HG02870 (cell line): Measurements from ENCODE around the gene ACTN4.
"Not testable (repeated sequence)": the region's sequence is repeated elsewhere in the genome, so short reads cannot be mapped to it uniquely, and the experiment has no call there.

Experiments used
- ATAC-seq: cut with Tn5 transposase; IDR thresholded peaks from one replicate; pipeline ENCODE4 v1.9.1; 2021; ENCODE audit warnings: mild to moderate bottlenecking, moderate library complexity; ENCODE audit not compliant: unreplicated experiment

The ACTN4 gene

GRCh38 chr19:38734426-38735256 lies 87.2 kb downstream of the ACTN4 start:
- no peak for ATAC-seq

DNA sequence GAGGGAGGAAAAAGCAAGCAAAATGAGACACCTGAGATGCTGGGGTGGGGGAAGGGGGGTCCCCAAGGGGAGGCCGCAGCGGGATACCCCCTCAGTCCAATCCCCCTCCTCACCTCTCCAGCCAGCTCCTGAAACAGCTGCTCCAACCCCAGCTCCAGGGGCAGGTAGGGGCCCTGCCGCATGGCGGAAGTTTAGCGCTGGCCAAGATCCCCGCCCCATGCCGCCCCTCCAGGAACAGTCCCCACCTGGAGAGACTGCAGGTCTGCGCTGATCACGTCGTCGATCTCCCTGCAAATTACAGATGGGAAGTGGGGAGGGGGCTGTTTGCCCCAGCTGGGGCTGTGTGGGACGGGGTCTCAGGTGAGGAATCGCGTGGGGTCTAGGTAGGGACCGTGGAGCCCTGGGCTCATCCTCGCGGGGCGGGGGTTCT lies 87.8 kb downstream of the ACTN4 start:
- ATAC-seq, result no peak

GRCh38 chr19:38736036-38736412 lies 88.6 kb downstream of the ACTN4 start:
- no peak for ATAC-seq

DNA sequence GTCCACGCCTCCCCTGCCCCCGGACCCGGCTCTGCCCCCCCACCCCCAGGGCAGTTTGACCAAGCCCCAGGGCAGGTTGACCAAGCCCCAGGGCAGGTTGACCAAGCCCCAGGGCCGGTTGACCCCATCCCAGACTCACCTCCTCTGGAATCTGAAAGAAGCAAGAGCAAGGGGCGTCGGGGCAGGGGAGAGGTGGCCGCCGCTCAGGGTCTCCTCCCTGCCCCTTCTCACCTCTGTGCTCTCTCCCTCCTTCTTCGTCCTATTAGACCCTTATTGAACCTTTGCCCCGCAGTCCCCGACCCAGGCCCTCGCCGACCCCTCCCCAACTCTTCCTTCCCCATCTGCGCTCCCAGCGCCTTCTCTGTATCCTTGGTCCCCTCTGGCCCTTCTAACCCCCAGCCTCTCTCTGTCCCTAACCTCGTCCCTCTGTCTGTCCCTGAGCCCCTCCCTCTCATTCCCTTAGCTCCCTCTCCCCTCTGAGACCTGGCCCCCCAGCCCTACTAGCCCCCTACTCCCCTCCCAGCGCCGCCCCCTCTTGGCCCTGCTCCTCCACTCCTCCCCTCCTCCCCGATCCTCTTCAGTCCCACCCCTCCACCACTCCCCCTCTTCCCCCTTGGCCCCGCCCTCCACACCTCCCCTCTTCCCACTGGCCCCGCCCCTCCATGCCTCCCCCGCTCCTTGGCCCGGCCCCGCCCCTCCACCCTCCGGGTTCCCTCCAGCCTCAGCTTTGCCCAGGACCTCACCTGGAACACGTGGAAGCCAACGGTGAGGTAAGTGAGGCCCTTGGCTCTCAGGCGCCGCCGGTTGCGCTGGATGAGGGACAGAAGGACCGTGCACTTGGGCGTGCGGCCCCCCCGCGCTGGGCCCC lies 89.2 kb downstream of the ACTN4 start:
- no peak for ATAC-seq

DNA sequence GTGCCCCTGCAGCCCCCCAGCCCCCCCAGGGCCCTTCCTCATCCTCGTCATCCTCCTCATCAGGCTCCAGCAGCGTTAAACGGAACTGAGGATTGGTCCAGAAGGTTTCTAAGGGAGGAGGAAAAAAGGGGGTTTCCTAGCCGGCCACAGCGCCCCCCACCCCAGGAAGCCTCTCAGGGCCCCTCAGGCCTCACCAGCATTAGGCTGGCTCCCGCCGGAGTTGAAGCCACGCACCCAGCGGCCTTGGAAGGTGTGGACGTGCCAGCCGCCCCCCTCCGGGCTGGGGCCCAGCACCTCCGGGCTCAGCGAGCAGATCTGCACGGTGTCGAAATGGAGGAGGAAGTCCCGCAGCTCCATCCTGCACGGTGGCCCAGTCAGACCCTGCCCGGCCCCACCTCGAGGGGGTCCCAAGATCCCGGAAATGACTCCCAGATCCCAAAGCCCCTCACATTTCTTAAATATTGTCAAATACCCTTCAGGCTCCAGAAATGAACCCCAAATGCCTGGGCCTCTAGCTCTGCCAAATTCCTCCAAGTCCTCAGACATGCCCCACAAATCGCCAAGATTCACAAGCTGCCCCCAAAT lies 89.9 kb downstream of the ACTN4 start:
- no peak for ATAC-seq

- ATAC-seq, result no peak
Observed at GRCh38 chr19:38737921-38738737, 90.7 kb downstream of the ACTN4 start.

DNA sequence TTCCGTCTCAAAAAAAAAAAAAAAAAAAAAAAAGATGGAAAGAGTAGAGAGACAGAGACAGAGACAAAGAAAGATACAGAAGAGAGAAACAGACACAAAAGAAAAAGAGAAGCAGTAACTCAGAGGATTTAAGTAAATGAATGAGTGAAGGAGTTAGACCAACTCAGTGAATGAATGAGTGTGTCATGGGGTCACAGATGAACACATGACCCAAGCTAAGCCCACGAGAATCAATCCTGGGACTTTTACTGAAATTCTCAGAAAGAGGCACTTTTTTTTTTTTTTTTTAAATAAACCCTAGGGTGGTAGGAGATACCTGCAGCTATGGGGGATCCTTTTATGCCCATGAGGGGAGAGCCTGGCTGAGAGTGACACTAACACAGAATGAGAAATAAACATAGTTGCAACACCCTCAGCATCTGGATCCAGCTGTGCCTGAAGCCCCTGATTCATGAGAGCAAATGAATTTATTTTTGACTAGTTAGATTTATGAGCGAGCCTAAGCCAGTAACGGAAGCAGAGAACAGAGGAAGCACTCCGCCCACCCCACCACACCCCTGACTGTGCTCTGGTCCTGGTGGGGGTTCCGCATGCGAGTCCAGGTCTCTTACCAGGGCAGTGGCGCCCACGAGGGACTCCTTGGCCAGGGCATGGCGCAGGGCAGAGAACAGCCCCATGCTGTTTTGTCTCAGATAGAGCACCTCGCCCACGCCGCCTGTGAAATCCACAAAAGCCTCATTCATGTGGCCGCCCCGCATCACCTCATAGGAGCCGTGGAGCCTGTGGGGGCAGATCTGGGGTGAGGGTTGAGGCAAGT lies 92.2 kb downstream of the ACTN4 start:
- no peak for ATAC-seq

GRCh38 chr19:38740257-38740592 lies 92.8 kb downstream of the ACTN4 start:
- ATAC-seq, result no peak

DNA sequence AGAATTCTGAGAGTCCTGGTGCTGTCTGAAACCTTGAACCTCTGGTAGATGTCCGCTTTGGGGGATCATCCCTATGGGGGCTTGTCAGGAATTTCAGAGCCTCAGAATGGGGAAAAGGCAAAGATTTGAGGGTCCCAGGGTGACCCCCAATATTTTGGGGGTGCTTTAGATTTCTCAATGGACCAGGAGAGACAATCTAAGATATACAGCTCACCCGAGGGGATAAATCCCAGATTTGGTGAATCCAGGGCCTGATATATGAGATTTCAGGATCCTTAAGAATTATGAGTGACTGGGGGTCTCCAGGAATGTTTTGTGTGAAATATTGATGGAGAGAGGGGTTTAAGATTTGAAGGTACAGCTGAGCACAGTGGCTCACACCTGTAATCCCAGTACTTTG lies 93.5 kb downstream of the ACTN4 start:
- no peak for ATAC-seq

DNA sequence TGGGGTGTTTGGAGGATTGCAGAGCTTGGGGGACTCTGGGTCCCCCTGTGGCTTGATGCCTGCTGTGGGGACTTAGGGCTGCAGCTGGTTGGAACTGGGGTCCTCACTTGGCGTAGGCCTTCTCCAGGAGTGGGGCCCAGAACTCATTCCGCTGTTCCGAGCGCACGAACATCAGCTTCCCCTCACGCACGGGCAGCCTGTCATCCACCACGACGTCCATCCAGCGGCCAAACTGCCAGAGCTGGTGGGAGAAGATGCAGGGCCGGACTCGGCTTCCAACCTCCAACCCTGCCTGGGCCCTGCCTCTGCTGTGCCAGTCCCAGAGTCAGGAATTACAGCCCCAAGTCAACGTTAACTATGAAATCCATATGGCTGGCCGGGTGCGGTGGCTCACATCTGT lies 94.2 kb downstream of the ACTN4 start:
- ATAC-seq, result no peak

DNA sequence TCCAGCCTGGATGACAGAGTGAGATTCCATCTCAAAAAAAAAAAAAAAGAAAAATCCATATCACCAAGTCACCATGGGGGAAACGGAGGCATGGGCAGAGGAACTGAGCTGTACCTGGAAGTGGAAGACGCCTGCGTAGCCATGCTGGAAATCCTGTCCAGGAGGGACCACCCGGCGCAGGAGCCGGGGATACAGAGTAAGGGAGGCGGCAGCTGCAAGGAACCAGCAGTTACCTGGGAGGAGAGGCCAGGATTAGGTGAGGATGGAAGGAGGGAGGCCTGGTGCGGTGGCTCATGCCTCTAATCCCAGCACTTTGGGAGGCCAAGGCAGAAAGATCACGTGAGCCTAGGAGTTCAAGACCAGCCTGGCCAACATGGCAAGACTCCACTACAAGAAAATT lies 94.8 kb downstream of the ACTN4 start:
- ATAC-seq, result no peak

DNA sequence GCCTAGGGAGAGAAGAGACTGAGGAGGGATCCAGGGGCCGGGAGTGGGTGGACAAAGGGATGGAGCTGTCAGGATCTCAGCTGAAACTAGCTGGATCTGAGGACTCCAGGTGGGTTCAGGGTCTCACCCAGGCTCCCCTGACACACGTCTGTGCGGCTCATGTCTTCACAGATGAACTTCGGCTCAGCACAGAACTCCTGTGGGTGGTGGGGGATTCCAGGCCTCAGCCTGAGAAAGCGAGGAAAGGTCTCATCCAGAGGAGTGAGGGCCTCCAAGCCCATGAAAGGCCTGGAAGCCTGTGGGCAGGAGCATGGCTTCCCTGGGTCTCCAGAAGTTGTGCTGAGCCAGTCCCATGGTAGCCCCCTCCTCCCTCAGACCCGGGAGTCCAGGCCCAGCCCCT lies 95.5 kb downstream of the ACTN4 start:
- ATAC-seq, result no peak

DNA sequence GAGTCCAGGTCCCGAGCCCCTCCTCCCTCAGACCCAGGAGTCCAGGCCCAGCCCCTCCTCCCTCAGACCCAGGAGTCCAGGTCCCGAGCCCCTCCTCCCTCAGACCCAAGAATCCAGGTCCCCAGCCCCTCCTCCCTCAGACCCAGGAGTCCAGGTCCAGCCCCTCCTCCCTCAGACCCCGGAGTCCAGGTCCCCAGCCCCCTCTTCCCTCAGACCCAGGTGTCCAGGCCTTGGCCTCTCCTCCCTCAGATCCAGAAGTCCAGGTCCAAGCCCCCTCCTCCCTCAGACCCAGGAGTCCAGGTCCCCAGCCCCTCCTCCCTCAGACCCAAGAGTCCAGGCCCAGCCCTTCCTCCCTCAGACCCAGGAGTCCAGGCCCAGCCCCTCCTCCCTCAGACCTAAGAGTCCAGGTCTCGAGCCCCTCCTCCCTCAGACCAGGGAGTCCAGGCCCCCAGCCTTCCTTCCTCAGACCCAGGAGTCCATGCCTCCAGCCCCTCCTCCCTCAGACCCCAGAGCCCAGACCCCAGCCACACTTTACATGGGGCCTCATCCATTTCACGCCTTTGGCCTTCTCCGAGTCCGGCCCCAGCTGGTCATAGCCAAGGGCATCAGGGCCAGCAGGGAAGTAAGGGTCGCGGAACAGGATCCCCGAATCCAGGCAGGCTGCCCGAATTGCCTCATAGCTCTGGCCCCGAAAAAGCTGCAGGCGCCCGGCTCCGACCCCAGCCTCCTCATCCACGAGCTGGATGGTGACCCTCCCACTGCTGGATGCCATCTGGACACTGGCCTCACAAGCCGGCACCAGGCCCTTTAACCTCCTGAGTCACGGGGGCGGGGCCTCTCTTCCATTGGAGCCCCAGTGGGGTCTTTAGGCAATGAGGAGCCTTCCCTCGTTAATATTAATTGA lies 96.2 kb downstream of the ACTN4 start:
- ATAC-seq, result no peak

DNA sequence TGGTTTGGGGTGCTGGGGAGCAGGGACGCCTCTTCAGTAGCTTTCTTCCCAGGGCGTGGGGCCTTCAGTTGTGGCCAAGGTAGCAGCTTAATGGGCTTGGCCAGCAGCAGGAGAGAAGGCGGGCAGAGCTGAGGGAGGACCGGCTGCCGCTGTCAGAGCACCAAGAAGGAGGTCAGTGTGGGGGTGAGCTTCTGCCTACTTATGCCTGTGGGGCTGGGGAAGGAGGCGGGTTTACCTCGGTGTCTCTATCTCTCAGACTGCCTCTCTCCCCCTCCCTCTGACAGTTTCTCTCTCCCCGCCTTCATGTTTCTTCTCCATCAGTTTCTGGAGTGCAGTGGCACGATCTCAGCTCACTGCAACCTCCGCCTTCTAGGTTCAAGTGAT lies 96.8 kb downstream of the ACTN4 start, which contains the start of gene CAPN12:
Gene CAPN12 (minus strand): TSS at position 177 of the 384 bp plus-strand sequence. CDS start 309 bp downstream, outside the sequence.
- no peak for ATAC-seq

GRCh38 chr19:38744874-38745273 lies 97.4 kb downstream of the ACTN4 start:
- no peak for ATAC-seq

- no peak for ATAC-seq
Observed at GRCh38 chr19:38745316-38745715, 97.9 kb downstream of the ACTN4 start.

GRCh38 chr19:38753783-38754182 lies 106.3 kb downstream of the ACTN4 start:
- ATAC-seq, result not testable (repeated sequence)

GRCh38 chr19:38754196-38754595 lies 106.7 kb downstream of the ACTN4 start:
- ATAC-seq, result not testable (repeated sequence)

DNA sequence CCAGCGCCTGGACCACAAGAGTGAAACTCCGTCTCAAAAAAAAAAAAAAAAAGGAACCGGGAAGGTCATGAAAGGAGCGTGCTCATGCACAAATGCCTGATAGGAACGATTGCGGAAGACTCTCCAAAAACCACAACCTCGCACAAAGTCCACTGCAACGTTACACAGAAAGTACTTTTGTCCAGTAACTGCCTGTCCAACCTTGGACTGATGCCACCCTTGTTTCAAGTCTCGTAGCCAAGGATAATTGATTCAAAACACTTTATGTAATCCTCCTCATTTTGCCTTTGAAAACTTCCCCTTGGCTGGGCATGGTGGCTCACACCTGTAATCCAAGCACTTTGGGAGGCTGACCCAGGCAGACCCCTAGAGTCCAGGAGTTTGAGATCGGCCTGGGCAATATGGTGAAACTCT lies 112.1 kb downstream of the ACTN4 start:
- no peak for ATAC-seq
